Mucosa of stomach (tissue), 1 donor: ENCODE data around the gene SERHL2.
"Not testable (repeated sequence)": the region's sequence is repeated elsewhere in the genome, so short reads cannot be mapped to it uniquely, and the experiment has no call there.

Experiments
- H3K27me3 ChIP-seq: one replicate; pipeline ENCODE4 v1.7.0; 2013; ENCODE audit warnings: mild to moderate bottlenecking, low read length; ENCODE audit not compliant: control insufficient read depth, insufficient read depth
- H3K36me3 ChIP-seq: one replicate; pipeline ENCODE4 v1.7.0; 2013; ENCODE audit warnings: low read length; ENCODE audit not compliant: control insufficient read depth, insufficient read depth
- H3K4me1 ChIP-seq: one replicate; pipeline ENCODE4 v1.7.0; 2013; ENCODE audit warnings: mild to moderate bottlenecking, low read length; ENCODE audit not compliant: control insufficient read depth, insufficient read depth
- H3K4me3 ChIP-seq: one replicate; pipeline ENCODE4 v1.7.0; 2013; ENCODE audit warnings: low read length
- H3K9ac ChIP-seq: one replicate; pipeline ENCODE4 v1.7.0; 2013; ENCODE audit warnings: mild to moderate bottlenecking, low read length, moderate library complexity
- H3K9me3 ChIP-seq: one replicate; pipeline ENCODE4 v1.7.0; 2013; ENCODE audit warnings: mild to moderate bottlenecking, low read length, moderate library complexity; ENCODE audit not compliant: control insufficient read depth
- donor health status: Pancreatic carcinoma.

SERHL2 gene

DNA sequence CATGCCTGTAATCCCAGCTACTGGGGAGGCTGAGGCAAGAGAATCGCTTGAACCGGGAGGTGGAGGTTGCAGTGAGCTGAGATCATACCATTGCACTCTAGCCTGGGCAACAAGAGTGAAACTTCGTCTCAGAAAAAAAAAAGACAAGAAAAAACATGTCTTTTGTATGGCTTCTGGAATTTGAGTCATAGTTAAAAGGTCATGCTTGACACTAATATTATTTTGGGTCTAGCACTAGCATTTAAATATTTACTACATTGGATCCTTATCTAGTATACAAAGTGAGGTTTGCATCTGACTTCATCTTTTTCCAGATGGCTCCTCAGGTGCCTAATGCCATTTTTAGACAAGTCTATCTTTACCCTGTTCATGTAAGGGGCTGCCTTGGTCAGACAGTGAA is 10.2 kb downstream of the SERHL2 start:
- not testable (repeated sequence) for H3K27me3 ChIP-seq, H3K9ac ChIP-seq, H3K4me1 ChIP-seq

DNA sequence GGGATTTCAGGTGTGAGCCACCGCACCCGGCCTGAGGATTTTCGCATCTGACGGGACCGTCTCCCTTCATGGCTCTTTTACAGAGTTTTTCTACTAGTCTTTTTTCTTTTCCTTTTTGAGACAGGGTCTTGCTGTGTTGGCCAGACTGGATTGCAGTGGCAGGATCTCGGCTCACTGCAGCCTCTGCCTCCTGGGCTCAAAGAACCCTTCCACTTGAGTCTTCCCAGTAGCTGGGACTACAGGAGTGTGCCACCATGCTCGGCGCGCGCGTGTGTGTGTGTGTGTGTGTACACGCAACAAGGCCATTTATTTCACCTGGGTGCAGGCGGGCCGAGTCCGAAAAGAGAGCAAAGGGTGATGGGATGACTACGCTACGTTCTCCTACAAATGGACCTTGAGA is 10.9 kb downstream of the SERHL2 start:
- no peaks in the 10 kb centered on the region for H3K9me3 ChIP-seq
- no peak overlapping the region for H3K9ac ChIP-seq
- no peaks in the 10 kb centered on the region for H3K27me3 ChIP-seq
- H3K4me1 ChIP-seq = no peaks in the 10 kb centered on the region
- H3K4me3 ChIP-seq = no peak overlapping the region
- no peaks in the 10 kb centered on the region for H3K36me3 ChIP-seq

More for the DNA sequence above, 10.2 kb downstream of the SERHL2 start:
- H3K4me3 ChIP-seq, H3K36me3 ChIP-seq, H3K9me3 ChIP-seq: not testable (repeated sequence)

DNA sequence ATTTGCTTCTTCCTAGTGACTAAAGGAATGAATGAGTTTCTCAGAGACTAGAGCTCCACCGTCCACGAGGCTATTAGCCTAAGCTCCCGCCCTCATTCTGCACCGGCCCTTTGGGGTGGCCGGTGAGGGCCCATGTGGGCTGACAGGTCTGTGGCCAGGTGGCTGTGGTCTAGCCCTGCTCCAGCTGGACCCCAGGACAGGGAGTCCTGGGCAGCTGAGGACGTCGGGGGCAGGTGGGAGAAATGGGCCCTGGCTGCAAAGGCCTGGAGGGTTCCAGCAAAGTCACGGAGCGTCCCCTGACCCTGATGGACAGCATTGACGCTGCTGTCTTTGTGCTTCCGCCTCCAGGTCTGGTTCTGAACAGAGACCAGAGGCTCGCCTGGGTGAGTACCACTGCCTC is 12.2 kb downstream of the SERHL2 start:
- H3K4me1 ChIP-seq = no peaks in the 10 kb centered on the region

DNA sequence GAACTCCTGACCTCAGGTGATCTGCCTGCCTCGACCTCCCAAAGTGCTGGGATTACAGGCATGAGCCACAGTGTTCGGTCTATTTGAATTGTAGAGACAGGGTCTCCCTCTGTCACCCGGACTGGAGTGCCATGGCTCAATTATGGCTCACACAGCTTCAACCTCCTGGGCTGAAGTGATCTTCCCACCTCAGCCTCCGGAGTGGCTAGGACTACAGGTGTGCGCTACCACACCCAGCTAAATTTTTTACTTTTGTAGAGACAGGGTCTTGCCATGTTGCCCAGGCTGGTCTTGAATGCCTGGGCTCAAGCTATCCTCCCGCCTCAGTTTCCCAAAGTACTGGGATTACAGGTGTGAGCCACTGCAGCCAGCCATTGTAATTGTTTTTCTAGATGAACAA is 14.2 kb downstream of the SERHL2 start:
- H3K9me3 ChIP-seq, H3K4me3 ChIP-seq, H3K4me1 ChIP-seq, H3K9ac ChIP-seq, H3K27me3 ChIP-seq, H3K36me3 ChIP-seq: not testable (repeated sequence)

More for the DNA sequence above, 12.2 kb downstream of the SERHL2 start:
- Histone ChIP-seq H3K4me3 (no peak overlapping the region), H3K36me3 (no peaks in the 10 kb centered on the region), H3K9ac (no peak overlapping the region), H3K27me3 (no peaks in the 10 kb centered on the region), H3K9me3 (no peaks in the 10 kb centered on the region)

DNA sequence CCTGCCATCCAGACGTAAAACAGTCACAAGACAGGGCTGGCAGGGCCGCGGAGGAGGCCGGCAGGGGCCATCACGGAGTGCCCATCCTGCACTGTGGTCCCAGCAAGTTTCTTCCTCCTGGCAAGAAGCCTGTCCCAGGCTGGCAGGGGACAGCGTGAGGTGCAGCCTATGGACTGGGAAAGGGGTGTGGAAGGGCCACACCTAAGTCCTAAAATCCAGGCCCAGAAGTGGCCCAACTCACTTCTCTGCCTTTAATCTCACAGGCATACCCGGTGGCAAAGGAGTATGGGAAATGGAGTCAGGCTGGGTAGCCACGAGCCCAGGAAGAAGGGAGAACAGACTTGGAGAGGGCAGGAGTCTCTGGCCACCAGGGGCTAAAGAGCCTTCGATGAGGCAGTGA is 16.8 kb downstream of the SERHL2 start:
- H3K9ac ChIP-seq, H3K4me1 ChIP-seq, H3K27me3 ChIP-seq, H3K36me3 ChIP-seq, H3K9me3 ChIP-seq, H3K4me3 ChIP-seq: not testable (repeated sequence)

DNA sequence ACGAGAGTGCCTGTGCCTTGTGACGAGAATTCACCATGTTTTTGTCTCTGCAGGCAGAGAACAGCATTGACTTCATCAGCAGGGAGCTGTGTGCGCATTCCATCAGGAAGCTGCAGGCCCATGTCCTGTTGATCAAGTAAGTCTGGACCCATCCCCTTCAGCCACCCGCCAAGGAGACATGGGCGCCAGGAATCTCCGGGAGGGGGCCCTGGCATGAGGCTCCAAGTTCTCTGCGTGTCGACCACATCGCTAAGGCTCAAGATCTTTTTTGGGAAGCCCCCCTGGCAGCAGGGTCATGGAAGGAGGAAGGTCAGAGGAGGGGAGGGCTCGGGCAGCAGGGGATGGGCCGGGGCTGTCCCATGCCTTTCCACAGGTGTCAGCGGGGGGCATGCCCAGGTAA is 17.3 kb downstream of the SERHL2 start:
- H3K27me3 ChIP-seq, H3K4me1 ChIP-seq, H3K9me3 ChIP-seq, H3K4me3 ChIP-seq, H3K9ac ChIP-seq, H3K36me3 ChIP-seq: not testable (repeated sequence)

DNA sequence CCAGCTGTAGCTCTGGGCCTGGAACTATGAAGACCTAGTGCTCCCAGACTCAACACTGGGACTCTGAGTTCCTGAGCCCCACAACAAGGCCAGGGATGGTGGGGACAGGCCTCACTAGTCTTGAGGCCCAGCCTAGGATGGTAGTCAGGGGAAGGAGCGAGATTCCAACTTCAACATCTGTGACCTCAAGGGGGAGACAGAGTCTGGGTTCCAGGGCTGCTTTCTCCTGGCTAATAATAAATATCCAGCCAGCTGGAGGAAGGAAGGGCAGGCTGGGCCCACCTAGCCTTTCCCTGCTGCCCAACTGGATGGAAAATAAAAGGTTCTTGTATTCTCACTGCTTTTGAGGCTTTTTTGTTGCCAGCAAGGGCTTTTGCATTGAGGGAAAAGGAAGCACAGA is 20.3 kb downstream of the SERHL2 start:
- not testable (repeated sequence) for H3K36me3 ChIP-seq, H3K9me3 ChIP-seq, H3K9ac ChIP-seq, H3K4me1 ChIP-seq, H3K4me3 ChIP-seq, H3K27me3 ChIP-seq

DNA sequence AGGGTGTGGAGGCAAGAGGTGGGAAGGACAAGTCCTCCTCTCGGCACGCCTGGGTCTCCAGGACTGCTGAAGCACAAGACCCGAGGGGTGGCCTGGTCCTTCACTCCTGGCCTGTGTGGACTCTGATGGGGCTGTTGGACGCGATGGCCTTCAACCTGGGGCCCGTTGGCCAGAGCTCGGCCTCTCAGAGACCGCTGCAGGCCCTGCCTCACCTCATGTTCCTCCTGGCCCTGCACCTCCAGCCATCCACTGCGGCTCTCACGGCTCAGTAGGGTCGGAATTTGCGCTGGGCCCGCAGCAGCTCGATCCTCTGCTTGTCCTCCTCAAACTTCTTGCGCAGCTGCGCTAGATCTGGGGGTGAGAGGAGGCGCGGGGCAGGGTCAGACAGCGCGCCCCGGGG is 20.7 kb downstream of the SERHL2 start:
- not testable (repeated sequence) for H3K36me3 ChIP-seq, H3K4me3 ChIP-seq, H3K4me1 ChIP-seq, H3K9me3 ChIP-seq, H3K27me3 ChIP-seq, H3K9ac ChIP-seq

DNA sequence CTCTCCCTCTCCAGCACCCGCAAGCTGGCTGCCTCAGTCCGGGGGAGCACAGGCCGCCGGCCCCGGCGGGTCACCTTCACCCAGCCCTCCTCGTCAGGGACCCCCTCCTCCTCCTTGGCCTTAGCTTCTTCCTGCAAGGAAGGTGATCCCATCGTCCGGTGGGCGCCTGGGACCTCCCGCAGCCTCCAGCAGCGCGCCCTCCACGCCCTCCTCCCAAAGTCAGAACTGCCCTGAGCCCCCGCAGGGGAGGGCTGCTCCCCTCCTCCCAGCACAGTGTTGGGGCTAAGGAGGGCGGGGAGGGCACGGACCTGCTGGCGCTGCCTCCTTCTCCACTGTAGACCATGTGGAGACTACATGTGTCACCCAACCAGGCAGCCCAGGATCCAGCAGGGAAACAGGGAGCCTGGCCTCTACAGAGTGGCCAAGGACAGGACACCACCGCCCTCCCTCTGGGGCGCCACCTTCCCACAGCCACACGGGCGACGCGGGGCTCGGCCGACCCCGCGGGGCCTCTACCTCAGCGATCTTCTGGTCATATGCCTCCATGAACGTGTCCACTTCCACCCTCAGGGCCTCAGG is 22.3 kb downstream of the SERHL2 start:
- not testable (repeated sequence) for H3K4me3 ChIP-seq, H3K27me3 ChIP-seq, H3K9ac ChIP-seq, H3K36me3 ChIP-seq, H3K9me3 ChIP-seq, H3K4me1 ChIP-seq

DNA sequence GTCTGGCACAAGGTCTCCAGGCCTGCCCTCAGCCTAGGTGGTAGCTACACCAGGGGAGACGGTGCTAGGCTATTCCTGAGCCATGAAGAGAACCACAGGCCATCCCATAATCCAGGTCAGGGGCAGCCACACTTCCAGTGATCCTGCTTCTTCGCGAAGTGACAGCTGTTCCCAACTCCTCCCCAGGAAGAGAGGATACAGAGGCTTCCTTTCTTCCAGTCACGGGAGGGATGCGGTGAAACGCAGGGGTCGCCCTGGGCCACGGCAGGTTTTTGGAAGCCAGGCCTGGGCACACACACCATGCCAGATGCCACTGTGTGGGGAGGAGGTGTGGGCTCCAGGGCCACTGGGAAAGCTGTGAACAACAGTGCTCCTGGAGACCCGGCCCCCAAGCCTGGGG is 23.4 kb downstream of the SERHL2 start:
- not testable (repeated sequence) for H3K9ac ChIP-seq, H3K9me3 ChIP-seq, H3K4me1 ChIP-seq, H3K36me3 ChIP-seq, H3K4me3 ChIP-seq, H3K27me3 ChIP-seq

DNA sequence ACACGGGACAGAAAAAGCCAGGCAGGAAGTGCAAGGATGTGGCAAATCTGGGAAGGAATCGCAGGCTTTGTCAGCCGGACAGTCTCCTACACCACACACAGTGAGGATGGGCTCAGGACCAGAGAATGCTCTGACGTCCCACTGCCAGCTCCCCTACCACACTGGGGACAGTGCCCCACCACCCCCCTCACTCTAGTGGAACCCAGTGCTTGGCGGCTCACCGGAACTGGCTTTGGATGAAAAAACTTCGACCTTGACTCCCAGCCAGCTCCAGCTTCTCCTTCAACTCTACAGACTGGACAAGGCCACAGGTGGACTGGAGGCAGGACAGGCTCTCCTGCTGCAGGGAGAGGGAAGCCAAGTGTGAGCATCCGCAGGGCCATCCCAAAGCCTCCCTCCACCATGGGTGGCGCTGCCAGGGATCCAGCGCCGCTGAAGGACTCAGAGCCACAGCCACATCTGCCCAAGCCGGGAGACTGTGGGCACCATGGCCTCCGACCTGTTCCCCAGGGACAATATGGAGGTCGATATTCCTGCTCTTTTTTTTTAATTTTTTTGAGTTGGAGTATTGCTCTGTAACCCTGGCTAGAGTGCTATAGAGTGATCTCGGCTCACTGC is 24.0 kb downstream of the SERHL2 start:
- Histone ChIP-seq H3K4me1 (peaks cover 7% of the 10 kb centered on the region), H3K9ac (no peak overlapping the region), H3K27me3 (no peaks in the 10 kb centered on the region), H3K4me3 (no peak overlapping the region), H3K9me3 (no peaks in the 10 kb centered on the region), H3K36me3 (no peaks in the 10 kb centered on the region)

DNA sequence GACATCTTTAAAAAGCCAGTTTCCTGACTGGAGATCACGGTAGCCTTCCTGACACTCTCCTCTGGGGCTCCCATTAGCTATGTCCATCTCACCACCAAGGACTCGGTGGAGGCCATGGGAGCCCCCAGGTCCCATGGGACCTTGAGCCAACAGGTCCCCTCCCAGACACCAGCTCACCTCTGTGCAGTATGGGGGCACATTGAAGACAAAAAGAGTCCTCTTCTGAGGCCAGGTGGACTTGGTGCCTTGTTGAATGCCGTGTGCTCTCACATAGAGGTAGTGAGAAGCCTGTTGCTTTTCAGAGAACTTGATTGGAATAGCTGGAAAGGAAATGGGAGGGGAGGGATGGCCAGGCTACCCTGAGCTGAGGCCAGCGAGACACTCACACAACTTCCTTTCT is 26.3 kb downstream of the SERHL2 start:
- H3K9ac ChIP-seq, H3K27me3 ChIP-seq, H3K9me3 ChIP-seq, H3K36me3 ChIP-seq, H3K4me3 ChIP-seq: not testable (repeated sequence)
- peaks cover 11% of the 10 kb centered on the region for H3K4me1 ChIP-seq

DNA sequence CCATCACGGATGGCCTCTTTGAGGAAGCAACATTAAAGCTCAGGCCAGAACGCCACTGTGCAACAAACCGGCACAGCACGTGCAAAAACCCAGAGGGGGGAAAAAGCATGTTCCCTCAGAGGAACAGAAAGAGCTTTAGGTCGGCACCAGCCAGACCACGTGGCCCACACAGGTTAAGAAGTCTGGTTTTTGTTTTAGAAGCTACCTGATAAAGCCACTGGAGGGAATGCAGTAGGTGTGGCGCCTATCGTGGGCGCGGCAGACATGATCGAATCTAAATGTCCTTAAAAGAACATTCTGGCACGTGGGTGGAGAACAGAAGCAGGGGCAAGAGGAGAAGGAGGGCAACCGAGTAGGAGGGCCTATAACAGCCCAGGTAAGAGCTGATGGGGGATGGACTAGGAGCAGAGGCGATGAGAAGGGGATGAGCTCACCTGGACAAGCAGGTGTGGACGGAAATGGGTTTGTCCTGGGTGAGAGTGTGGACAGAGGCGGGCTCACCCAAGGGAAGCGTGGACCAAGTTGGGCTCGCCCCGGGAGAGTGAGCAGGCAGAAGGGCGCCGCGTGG is 27.5 kb downstream of the SERHL2 start:
- H3K27me3 ChIP-seq, H3K36me3 ChIP-seq, H3K4me3 ChIP-seq, H3K9me3 ChIP-seq: not testable (repeated sequence)
- peaks cover 15% of the 10 kb centered on the region for H3K4me1 ChIP-seq
- H3K9ac ChIP-seq = peak overlapping the region; percentile 69
